Fibroblast of pulmonary artery (primary cell): ENCODE results near the gene PAOX.
A peak's percentile ranks its signal among the peaks of the same experiment; 100 is the strongest.

Experiments used
- DNase-seq: peaks from one replicate; pipeline ENCODE4 v3.0.0-alpha.2; 2010; ENCODE audit warnings: low read depth
- H3K4me3 ChIP-seq: replicated peaks from 2 replicates; pipeline ENCODE4 v1.5.1; 2011; ENCODE audit warnings: low read depth, mild to moderate bottlenecking, control low read depth, low read length, moderate library complexity
- CTCF ChIP-seq: IDR thresholded peaks from 2 replicates; pipeline ENCODE4 v1.5.1; 2011; ENCODE audit warnings: mild to moderate bottlenecking, control low read depth, low read length, inconsistent platforms; ENCODE audit errors: missing control alignments

Gene PAOX

GRCh38 chr10:133438711-133439273 lies 59.7 kb downstream of the PAOX start:
- no peak overlapping the region for H3K4me3 ChIP-seq
- peak; percentile 24 for TF ChIP-seq CTCF
- peak; percentile 26 for DNase-seq

DNA sequence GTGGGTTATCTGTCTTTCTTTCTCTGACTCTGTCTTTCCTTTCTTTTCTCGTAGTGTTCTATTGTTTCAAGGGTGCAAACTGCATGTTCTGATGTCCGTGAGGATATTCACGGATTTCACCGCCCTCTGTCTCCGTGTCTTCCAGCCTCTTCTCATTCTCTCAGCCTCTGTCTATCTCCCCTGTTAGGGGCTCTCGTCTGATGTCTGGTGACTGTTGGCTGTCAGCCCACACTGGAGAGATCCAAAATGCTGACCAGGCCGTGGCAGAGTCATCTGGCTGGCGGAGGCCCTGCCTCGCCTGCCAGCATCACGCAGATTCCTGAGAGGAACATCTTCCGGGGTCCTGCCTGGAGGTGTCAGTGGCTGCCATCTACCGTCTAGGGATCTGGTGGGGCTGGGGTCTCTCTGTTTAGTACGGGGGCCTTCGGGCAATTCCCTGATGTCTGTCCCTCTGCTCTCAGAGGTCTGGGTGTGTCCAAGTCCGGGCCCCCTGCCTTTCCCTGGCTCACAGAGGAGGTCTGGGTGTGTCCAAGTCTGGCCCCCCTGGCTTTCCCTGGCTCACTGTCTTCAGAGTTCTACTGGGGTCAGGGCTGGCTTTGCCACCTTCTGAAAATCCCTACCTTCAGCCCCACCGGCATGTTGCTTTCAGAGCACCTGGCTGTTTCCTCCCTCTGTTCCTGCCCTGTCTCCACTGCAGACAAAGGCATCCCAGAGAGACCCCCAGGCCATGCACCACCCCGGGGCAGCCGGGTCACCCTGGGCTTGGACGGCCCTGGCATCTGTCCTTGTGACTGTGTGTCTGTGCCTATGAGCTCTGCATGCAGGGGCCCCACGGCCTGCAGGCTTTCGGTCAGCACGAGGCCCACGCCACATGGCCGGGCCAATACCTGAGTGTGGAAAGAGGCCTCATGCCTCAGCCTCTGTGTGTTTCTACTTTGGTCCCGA lies 60.7 kb downstream of the PAOX start:
- no peak overlapping the region for H3K4me3 ChIP-seq
- TF ChIP-seq CTCF: no peak
- no peak for DNase-seq

GRCh38 chr10:133440633-133441285 lies 61.7 kb downstream of the PAOX start:
- TF ChIP-seq CTCF: no peak
- no peak overlapping the region for H3K4me3 ChIP-seq
- DNase-seq: no peak
